CD14-positive monocyte (primary cell): Measurements from ENCODE around the gene BRAT1. TPM values are rescaled to one million over a fixed set of nuclear protein-coding genes. Genes with fewer than 3 reads are reported as not detected.

Source experiments
- DNase-seq, 3 donors: peaks; one replicate each; pipeline ENCODE4 v3.0.0-alpha.2; 2011 to 2022
- H2AFZ ChIP-seq: 2 replicates; pipeline ENCODE4 v1.6.0; 2012; ENCODE audit warnings: mild to moderate bottlenecking, low read depth, low read length, inconsistent platforms; ENCODE audit not compliant: insufficient read depth, poor library complexity, severe bottlenecking
- H3K27ac ChIP-seq, 2 donors: 1 replicate in 1 of 2; 2 replicates in 1 of 2; pipeline ENCODE4 v1.5.1; 2012 to 2013; ENCODE audit warnings: low read length in 2 of 2, control low read depth in 1 of 2, inconsistent platforms in 1 of 2, low read depth in 1 of 2, mild to moderate bottlenecking in 1 of 2
- H3K27me3 ChIP-seq, 2 donors: one replicate each; pipeline versions ENCODE4 v1.6.0 to v1.6.1; 2011 to 2013; ENCODE audit warnings: low read length in 2 of 2; ENCODE audit not compliant: control insufficient read depth in 2 of 2, insufficient read depth in 2 of 2
- H3K36me3 ChIP-seq, 2 donors: replicated peaks in 1 of 2; 1 replicate in 1 of 2; 2 replicates in 1 of 2; pipeline versions ENCODE4 v1.5.1 to v1.6.1; 2012 to 2013; ENCODE audit warnings: low read length in 2 of 2, control low read depth in 1 of 2, inconsistent platforms in 1 of 2, mild to moderate bottlenecking in 1 of 2; ENCODE audit not compliant: insufficient read depth in 2 of 2, control insufficient read depth in 1 of 2
- H3K4me1 ChIP-seq, 2 donors: 1 replicate in 1 of 2; 2 replicates in 1 of 2; pipeline versions ENCODE4 v1.5.1 to v1.6.1; 2012 to 2013; ENCODE audit warnings: low read length in 2 of 2, control low read depth in 1 of 2, inconsistent platforms in 1 of 2, mild to moderate bottlenecking in 1 of 2, moderate library complexity in 1 of 2; ENCODE audit not compliant: insufficient read depth in 2 of 2, control insufficient read depth in 1 of 2
- H3K4me2 ChIP-seq: replicated peaks from 2 replicates; pipeline ENCODE3; 2012; ENCODE audit warnings: low read length, moderate library complexity, mild to moderate bottlenecking; ENCODE audit not compliant: poor library complexity, severe bottlenecking; ENCODE audit errors: extremely low read depth
- H3K4me3 ChIP-seq, 3 experiments: fragments of 200-600 bp in 1 of 3; sonication (generic) in 1 of 3; replicated peaks in 1 of 3; 1 replicate in 2 of 3; 2 replicates in 1 of 3; pipeline ENCODE4 v1.5.1; 2011 to 2013; ENCODE audit warnings: low read length in 3 of 3, mild to moderate bottlenecking in 3 of 3, control low read depth in 2 of 3, low read depth in 2 of 3, inconsistent platforms in 1 of 3, moderate library complexity in 1 of 3
- H3K79me2 ChIP-seq: 2 replicates; pipeline ENCODE4 v1.6.0; 2012; ENCODE audit warnings: mild to moderate bottlenecking, control low read depth, inconsistent platforms, low read length, moderate library complexity; ENCODE audit not compliant: insufficient read depth
- H3K9ac ChIP-seq: 2 replicates; pipeline ENCODE4 v1.6.0; 2017; ENCODE audit warnings: low read length, mild to moderate bottlenecking; ENCODE audit not compliant: insufficient read depth, poor library complexity, severe bottlenecking
- H3K9me3 ChIP-seq, 2 donors: replicated peaks in 1 of 2; 1 replicate in 1 of 2; 2 replicates in 1 of 2; pipeline versions ENCODE4 v1.5.1 to v1.6.1; 2012 to 2013; ENCODE audit warnings: low read length in 2 of 2, control low read depth in 1 of 2; ENCODE audit not compliant: control insufficient read depth in 1 of 2, insufficient read depth in 1 of 2
- H4K20me1 ChIP-seq: 2 replicates; pipeline ENCODE4 v1.6.0; 2012; ENCODE audit warnings: mild to moderate bottlenecking, low read length, control low read depth, moderate library complexity; ENCODE audit not compliant: insufficient read depth
- H3K27ac Mint-ChIP-seq, 7 donors: one replicate each; pipeline ENCODE4 v1.8.0; 2020; ENCODE audit warnings: mild to moderate bottlenecking in 7 of 7, mixed read lengths in 7 of 7, moderate library complexity in 6 of 7, inconsistent platforms in 2 of 7
- H3K27me3 Mint-ChIP-seq, 3 donors: one replicate each; pipeline ENCODE4 v1.8.0; 2021 to 2022; ENCODE audit warnings: low read depth in 3 of 3, mild to moderate bottlenecking in 3 of 3, mixed read lengths in 3 of 3, moderate library complexity in 3 of 3, inconsistent platforms in 1 of 3
- H3K36me3 Mint-ChIP-seq, 2 donors: one replicate each; pipeline ENCODE4 v1.8.0; 2020; ENCODE audit warnings: mixed read lengths in 2 of 2, inconsistent platforms in 1 of 2, mild to moderate bottlenecking in 1 of 2
- H3K4me1 Mint-ChIP-seq: one replicate; pipeline ENCODE4 v1.8.0; 2020; ENCODE audit warnings: mild to moderate bottlenecking, mixed read lengths
- H3K4me3 Mint-ChIP-seq, 2 donors: one replicate each; pipeline ENCODE4 v1.8.0; 2020; ENCODE audit warnings: mild to moderate bottlenecking in 2 of 2, mixed read lengths in 2 of 2, moderate library complexity in 1 of 2
- H3K9me3 Mint-ChIP-seq, 7 donors: one replicate each; pipeline ENCODE4 v1.8.0; 2020 to 2022; ENCODE audit warnings: mixed read lengths in 7 of 7, mild to moderate bottlenecking in 6 of 7, moderate library complexity in 6 of 7, inconsistent platforms in 2 of 7
- CTCF ChIP-seq: fragments of 200-600 bp; IDR thresholded peaks from one replicate; pipeline ENCODE4 v1.8.0; 2022; ENCODE audit warnings: antibody characterized with exemption, mild to moderate bottlenecking
- WGBS: methylation state at CpG from one replicate; pipeline ENCODE4 v1.1.5; 2013; ENCODE audit warnings: missing lambda C conversion rate; ENCODE audit not compliant: insufficient coverage; 5-methylcytosine and 5-hydroxymethylcytosine counted together
- intact Hi-C, 2 donors: fragments of 100-400 bp; cut with micrococcal nuclease; formaldehyde crosslinking; loops; one replicate each; pipeline versions ENCODE4 v1.15.0 to v1.15.1; 2023
- polyA plus RNA-seq, 3 donors: library from polyadenylated mRNA; depleted of rRNA in 1 of 3; unstranded in 2 of 3; stranded (reverse) in 1 of 3; fragments of 300-500 nt in 2 of 3; fragments of >200 nt in 1 of 3; fragmentation: Illumina TruSeq in 2 of 3; gene quantifications; 1 replicate in 2 of 3; 2 replicates in 1 of 3; pipeline ENCODE4 v1.2.3, GENCODE V29; 2012 to 2021

Gene BRAT1
- polyA plus RNA-seq, 3 donors = 31.6 to 34.2 (median 32.5) TPM

- DNase-seq = no peak
- TF ChIP-seq CTCF = no peak
- intact Hi-C loops = no loop called here
- no peak overlapping the region for H3K4me2 ChIP-seq
- Mint-ChIP-seq H3K27ac (peak overlapping the region in 1 of 7 donors; percentile 36), H3K36me3 (peaks cover 53 to 88% of the 10 kb centered on the region in 2 donors), H3K4me1 (no peaks in the 10 kb centered on the region), H3K9me3 (peaks cover 0 to 3% (median 0%) of the 10 kb centered on the region in 7 donors), H3K27me3 (no peaks in the 10 kb centered on the region), H3K4me3 (no peak overlapping the region)
- no peak overlapping the region for H2AFZ ChIP-seq
- no peak overlapping the region for H3K4me3 ChIP-seq
- 97% methylated on average over 16 of the region's 16 CpGs for WGBS
- no peaks in the 10 kb centered on the region for H3K27me3 ChIP-seq
- H3K79me2 ChIP-seq = no peaks in the 10 kb centered on the region
- H3K9me3 ChIP-seq = no peaks in the 10 kb centered on the region
- H3K4me1 ChIP-seq = no peaks in the 10 kb centered on the region
- H3K9ac ChIP-seq = no peak overlapping the region
- H3K27ac ChIP-seq = no peak overlapping the region
- H4K20me1 ChIP-seq = no peaks in the 10 kb centered on the region
- peaks cover 48 to 86% of the 10 kb centered on the region in 2 donors for H3K36me3 ChIP-seq
These were observed 34.0 kb upstream of the BRAT1 start for GRCh38 chr7:2589341-2589740.

GRCh38 chr7:2587778-2588177 is 32.5 kb upstream of the BRAT1 start:
- peak overlapping the region in 1 of 7 donors; percentile 60 for H3K27ac Mint-ChIP-seq
- no peaks in the 10 kb centered on the region for H3K79me2 ChIP-seq
- no peak overlapping the region for H3K4me3 ChIP-seq
- no peaks in the 10 kb centered on the region for H4K20me1 ChIP-seq
- no peak for TF ChIP-seq CTCF
- H3K9me3 Mint-ChIP-seq = peaks cover 0 to 3% (median 0%) of the 10 kb centered on the region in 7 donors
- H3K27ac ChIP-seq = no peak overlapping the region
- no peaks in the 10 kb centered on the region for H3K27me3 ChIP-seq
- H3K9me3 ChIP-seq = no peaks in the 10 kb centered on the region
- DNase-seq = no peak
- 97% methylated on average over 20 of the region's 21 CpGs for WGBS
- no peak overlapping the region for H3K4me3 Mint-ChIP-seq
- intact Hi-C loops = no loop called here
- no peaks in the 10 kb centered on the region for H3K4me1 ChIP-seq
- H3K4me2 ChIP-seq = no peak overlapping the region
- H3K36me3 ChIP-seq = peaks cover 40 to 74% of the 10 kb centered on the region in 2 donors
- H3K4me1 Mint-ChIP-seq = no peaks in the 10 kb centered on the region
- peaks cover 48 to 81% of the 10 kb centered on the region in 2 donors for H3K36me3 Mint-ChIP-seq
- H2AFZ ChIP-seq = no peak overlapping the region
- H3K27me3 Mint-ChIP-seq = no peaks in the 10 kb centered on the region
- H3K9ac ChIP-seq = no peak overlapping the region
